Head of caudate nucleus (tissue), 42 donors: ENCODE data around the gene HES1.

Experiments
- DNase-seq, 42 donors: peaks; one replicate each; pipeline versions ENCODE4 v3.0.0 to v3.0.0-alpha.2; 2020 to 2021; ENCODE audit warnings: mixed read lengths in 7 of 42
- intact Hi-C: fragments of 100-400 bp; cut with DNase I; formaldehyde crosslinking; loops from one replicate; pipeline ENCODE4 v1.15.0; 2022

Gene HES1

DNA sequence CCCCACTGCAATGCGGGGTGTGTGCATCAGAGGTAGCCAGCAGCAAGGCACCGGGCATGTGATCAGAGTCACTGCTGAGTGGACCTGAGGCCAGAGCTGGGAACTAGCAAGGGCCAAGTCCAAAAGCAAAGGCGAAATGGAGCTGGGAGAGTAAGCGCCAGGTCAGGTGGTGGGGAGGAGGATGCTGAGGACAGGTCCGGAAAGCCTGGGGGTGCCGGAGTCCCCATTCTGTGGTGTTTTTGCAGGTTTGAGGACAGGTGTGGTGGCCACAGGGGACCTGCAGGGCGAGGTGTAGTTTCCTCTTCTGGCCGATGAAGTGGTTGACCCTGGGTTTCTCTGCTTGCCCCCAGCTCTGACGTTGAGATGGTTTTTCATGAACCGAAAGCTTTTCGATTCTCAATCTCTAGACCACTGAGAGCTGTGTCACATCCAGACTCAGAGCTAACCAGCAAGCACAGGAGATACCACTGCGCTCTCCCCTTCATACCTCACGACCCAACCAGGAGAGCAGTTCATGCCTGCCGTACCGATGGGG is 35.0 kb upstream of the HES1 start:
- no peak for DNase-seq
- intact Hi-C loops, result no loop called here

DNA sequence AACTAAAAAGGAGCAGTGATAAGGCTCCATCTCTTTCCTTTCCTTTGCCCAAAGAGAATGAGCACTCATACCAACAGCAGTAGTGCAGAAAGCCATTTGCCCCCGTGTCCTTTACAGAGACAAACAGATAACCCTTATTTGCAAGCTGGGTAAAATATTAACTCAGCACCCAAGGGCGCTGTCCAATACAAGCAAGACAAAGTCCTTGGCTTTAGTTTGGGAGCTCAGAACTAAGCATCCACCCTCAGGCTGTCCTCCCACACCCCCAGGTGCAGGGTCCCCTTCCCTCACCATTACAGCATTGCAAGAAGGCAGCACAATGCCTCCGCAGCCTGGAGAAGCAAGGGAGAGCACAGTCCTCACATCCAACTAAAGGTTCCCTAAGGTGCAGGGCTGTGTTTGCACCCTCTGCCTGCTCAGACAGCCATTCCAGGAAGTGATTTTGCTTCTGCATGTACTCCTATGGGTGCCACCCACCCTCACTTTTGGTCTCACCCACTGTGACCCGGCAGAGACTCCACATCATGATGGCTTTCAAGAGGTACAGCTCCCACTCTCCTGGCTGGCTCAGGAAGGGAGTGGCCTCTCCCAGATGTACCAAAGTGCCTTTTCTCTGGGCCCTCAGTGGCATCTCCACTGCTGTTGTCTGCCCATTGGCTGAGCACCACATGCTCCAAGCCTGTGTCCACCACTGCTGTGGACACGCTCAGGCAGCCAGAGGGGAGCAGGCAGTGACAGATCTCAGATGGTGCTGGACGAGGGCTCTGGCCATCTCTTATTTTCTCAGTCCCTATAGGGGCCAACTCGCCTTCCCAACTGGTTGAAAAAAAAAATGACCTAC is 34.1 kb upstream of the HES1 start:
- intact Hi-C loops, result no loop called here

DNA sequence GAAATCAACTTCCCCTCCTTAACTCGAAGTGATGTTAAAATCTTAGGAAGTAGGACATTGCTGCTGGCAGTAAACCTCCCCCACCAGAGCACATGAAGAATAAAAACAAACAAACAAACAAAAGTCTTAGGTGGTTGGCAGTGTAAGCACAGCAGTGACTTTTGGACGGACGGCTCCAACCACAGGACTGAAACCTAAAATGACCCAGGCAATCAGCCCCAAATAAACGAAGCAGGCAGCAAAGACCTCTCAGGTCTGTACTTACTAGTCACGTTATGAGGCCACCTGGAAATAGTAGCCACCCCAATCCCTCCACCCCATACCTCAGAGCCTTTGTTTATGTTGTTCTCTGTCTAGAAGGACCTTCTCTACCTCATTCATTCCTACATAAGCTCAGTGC is 33.5 kb upstream of the HES1 start:
- intact Hi-C loops, result no loop called here
- no peak for DNase-seq

More for the DNA sequence above, 34.1 kb upstream of the HES1 start:
- no peak for DNase-seq

DNA sequence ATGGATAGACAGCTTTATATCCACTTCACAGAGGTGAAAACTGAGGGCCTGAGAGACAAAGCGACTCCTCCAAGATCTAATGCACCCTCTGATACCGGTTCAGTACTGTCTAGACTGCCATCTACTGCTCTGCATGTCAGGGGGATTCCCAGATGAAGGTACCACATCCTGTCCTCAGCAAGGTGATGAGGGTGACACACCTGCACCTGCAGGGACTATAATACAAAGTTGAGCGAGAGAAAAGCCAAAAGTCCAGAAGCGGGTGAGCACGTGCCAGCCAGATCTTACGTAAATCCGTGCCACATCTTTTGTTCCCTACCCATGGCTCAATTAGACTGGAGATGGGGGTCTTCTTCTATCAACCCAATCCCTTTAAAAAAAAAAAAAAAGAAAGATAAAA is 32.4 kb upstream of the HES1 start:
- no peak for DNase-seq
- intact Hi-C loops, result no loop called here

DNA sequence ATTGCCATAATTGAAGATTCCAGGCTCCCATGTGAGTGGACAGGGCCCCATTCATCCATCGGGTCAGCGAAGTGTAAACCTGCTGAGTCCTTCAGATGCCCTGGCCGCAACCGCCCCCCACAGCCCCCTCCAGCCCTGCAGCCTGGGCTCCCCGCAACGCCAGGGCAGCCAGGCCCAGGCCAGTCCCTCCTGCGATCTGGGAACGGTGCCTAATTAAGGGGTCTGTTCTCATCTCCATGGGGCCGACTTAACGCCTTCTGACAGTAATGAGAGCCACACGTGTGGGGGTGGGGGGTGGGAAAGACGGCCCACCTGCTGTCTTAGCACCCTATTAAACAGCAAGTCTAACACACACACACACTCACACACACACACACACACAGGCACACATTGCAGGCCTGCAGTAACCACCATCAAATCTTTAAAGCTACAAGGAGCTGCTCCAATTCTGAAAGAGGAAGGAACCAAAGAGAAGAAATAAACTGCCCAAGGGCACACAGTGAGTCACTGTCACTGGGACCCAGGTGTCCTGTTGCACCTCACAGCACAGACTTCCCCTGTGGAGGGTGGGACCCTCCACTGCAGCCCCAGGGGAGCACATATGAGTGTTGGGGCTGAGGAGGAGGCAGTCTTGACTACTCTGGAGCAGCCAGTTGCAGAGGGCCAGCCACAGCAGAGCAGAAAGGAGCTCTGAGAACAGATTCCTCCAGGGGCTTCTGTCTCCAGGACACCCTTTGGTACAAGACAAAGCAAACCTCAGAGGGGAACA is 31.8 kb upstream of the HES1 start:
- intact Hi-C loops, result no loop called here

DNA sequence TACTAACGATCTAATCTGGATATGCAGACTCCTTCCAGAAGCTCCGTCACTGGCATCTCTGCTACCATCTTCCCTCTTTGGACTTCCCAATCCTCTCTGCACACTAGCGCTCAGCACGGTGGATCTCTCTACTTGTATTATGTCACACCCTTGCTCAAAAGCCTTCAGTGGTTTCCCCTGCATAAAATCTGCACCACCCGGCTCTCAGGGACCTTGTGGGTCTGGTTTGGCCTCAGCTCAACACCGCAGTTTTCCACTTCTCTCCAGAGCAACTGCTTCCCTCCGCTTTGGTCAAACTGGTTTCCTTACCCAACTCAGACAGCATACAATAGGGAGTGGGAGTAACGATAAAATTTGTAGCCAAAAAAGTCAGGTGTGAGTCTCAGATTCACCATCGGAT is 30.7 kb upstream of the HES1 start:
- no peak for DNase-seq
- intact Hi-C loops, result no loop called here

More for the DNA sequence above, 31.8 kb upstream of the HES1 start:
- DNase-seq, result no peak

DNA sequence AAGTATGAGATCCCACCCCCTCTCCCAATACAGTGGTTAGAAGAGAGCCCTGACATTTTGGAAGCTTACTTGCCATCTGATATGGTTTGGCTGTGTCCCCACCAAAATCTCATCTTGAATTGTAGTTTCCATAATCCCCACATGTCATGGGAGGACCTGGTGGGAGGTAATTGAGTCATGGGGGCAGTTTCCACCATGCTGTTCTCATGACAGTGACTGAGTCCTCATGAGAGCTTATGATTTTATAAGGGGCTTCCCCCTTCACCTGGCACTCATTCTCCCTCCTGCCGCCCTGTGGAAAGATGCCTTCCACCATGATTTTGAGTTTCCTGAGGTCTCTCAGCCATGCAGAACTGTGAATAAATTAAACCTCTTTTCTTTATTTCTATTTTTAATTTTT is 28.8 kb upstream of the HES1 start:
- intact Hi-C loops, result no loop called here
- DNase-seq, result no peak

DNA sequence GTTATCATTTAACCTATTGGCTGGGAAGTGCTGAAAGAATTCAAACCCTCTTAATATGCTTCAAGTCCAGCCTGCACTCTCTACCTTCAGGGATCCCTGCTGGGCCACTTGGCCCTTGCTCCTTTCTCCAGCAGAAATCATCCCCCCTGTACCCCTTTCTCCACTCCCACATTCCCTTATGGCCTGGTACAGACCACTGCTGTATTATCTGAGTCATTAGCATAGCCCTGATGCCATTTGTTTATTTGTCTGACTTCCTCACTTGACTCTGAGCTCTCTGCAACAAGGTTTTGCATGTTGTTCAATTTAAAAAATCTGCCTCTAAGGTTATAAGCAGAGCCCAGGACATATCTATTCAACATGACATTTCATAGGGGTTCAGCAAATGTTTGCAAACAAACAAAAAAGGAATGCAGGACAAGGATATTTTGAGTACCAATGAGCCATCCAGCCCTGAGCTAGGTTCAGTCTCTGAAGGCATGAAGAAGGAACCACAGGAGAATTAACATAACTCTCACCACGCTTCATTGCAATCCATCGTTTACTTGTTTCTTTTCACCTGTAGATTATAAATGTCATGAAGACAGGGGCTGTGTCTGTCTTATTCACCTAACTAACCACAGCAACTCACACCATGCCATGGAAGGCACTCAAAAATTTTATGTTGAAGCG is 26.6 kb upstream of the HES1 start:
- intact Hi-C loops, result no loop called here
- DNase-seq, result no peak

DNA sequence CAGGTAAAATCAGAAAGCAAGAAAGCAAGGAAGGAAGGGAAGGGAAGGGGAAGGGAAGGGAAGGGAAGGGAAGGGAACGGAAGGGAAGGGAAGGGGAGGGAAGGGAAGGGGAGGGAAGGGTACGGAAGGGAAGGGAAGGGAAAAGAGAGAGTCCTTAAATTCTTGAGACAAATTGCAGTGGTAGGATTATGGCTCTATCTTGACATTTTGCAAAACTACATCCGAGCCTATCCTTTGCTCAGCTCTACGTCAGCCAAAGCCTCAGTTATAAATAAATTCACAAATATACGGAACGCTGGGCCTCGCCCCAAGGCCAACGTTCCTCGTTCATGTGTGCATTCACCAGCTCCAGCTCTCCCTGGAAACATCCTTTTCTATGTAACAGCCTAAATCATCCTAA is 25.5 kb upstream of the HES1 start:
- intact Hi-C loops, result no loop called here
- no peak for DNase-seq

DNA sequence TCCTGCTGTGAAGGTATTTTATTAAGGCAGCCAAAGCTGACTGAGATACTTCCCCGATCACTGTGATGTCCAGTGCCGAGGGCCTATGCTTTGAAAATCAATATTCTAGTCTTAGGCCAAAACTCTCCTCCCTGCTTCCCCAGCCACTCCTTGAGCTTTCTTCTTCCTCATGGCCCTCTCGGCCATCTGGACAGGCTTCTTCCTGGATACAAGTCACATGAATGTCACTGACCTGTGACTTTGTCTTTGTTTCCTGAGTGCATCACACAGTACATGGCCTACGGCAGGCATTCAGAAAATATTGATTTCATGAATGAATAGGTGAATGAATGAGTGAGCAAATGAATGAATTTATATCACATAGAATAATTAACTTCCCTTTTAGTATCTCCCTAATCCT is 24.6 kb upstream of the HES1 start:
- intact Hi-C loops, result no loop called here
- DNase-seq, result no peak

DNA sequence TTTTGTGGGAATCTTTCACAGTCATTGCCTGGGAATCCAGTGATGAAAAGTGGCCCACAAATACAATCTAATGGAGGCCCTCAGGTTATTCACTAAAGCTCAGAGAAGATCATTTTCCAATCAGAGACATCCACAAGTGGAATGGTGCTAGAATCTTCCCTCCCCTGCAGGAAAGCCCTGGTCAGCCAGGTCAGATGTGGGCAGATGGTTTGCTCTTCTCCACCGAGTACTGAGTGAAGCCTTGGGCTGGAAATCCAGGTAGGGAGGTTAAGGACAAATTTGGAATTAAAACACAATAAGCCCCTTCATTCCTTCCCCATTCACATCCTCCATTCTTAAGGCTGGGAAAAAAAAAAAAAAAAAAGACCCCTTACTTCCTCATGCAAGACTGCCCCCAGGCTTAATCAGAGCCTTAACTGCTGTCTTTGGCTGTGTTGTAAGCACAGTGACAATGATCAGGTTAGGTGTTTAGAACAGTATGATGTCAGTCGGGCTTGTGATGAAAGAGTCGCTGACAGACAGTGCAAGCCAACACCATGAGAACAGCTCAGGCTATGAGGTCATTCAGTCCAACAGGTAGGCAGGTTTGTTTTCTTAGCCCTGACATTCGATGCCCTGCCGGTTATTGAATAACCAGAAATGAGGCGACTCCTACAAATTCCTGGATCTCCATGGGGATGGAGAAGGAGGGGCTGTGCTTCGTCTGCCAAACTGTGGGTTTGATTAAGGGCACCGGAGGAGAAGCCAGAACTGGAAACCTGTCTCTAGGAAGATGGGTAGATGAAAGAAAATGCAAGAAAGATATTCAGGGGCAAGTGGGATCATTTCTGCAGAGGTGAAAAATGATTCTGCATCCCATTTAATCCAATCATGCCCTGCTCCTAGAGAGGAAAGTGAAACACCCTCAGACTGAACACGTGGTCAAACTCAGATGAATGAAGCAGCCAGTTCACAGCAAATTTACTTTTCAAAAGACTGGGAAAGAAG is 23.5 kb upstream of the HES1 start:
- no peak for DNase-seq
- intact Hi-C loops, result no loop called here

DNA sequence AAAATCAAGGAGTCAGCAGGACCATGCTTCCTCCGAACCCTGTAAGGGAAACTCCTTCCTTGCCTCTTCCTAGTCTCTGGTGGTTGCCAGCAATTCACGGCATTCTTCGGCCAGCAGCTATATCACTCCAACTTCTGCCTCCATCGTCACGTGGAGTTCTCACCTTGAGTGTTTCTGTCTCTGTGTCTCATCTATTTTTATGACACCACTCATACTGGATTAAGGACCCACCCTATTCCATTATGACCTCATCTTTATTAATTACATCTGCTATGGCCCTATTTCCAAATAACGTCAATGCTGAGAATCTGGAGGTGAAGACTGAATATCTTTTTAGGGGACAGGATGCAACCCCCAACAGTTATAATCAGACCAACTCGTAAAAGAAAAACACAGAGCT is 21.8 kb upstream of the HES1 start:
- intact Hi-C loops, result no loop called here
- no peak for DNase-seq

DNA sequence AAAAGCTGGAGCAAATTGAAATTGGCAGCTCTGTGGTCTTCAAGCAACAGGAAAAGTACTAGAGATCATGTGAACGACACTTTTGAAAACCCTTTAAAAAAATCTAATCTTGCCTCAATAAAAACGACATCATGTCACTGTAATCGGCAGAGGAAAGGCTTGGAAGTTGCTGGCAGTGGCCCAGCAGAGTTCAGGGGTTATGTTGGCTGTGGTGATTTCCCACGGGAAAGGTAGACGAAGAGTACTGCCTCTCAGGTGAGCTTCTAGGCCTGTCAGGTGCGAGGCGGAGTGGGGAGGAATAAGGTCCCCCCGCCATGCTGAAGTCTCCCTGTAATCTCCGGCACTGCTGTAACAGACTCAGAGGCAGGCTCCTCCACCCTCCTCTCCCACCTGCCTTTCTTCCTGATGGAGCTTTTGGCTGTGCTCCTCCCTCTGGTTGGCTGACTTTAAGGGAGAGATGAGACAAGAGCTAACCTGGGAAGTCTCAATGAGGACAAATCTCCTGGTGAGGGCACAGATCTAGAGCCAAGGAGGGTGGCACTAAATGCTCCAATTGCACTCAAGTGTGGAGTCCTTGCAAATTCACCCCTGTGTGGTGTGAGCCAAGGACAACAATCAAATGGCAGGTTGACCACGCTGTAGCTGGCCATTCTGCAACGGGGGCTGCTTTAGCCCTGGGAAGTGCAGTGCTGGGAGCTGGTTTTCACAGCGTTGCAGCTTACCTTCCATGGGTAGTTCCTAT is 18.7 kb upstream of the HES1 start:
- no peak for DNase-seq
- intact Hi-C loops, result no loop called here

DNA sequence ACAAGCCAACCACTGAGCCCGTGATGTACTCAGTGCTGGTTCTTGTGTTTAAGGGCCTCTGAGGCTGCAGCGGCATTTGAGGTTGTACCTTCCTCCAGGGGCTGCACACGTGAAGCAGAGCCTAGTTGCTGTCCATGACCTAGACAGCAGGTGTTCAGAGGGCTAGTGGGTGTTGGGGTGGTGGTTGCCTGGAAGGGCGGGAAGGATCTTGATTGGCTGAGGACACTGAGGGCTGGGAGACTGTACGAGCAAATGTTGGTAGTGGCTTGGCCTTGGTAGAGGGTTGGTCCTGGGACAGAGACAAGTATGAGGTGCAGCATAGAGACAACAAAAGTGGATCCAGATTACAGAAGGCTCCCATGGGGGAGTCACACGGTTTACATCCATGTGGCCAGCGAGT is 17.0 kb upstream of the HES1 start:
- intact Hi-C loops, result no loop called here
- DNase-seq, result no peak

DNA sequence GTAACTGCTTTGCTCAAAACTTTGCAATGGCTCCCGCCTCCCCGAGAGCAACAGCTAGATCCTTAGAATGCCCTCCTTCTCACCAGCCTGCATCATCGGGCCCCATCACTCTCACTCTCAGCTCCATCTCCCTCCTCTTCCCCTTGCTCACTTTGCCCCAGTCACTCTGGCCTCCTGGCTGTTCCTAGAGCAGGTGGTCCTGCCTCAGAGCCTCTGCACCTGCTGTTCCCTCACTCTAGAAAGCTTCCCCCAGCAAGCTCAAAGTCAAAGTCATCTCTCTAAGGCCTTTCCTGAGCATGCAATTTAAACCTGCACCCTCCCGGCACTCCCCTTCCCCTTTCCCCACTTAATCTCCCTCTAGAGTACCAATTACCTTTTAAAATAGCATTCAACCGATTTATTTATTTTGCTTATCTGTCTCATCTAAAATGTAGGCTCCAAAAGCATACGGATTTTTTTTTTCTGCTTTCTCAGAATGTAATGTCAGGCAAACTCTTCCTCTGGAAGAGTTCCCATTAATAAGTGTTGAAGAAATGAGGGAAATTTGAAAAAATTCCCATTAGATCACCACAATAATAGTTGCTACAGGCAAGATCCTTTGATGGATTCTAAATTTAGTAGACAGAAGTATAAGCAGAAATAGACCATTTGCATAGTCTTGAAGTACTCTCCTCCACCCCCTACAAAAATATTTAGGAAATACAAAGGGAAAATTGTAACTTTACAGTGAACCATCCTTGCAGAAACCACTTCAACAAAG is 15.9 kb upstream of the HES1 start:
- DNase-seq, result no peak
- intact Hi-C loops, result no loop called here

DNA sequence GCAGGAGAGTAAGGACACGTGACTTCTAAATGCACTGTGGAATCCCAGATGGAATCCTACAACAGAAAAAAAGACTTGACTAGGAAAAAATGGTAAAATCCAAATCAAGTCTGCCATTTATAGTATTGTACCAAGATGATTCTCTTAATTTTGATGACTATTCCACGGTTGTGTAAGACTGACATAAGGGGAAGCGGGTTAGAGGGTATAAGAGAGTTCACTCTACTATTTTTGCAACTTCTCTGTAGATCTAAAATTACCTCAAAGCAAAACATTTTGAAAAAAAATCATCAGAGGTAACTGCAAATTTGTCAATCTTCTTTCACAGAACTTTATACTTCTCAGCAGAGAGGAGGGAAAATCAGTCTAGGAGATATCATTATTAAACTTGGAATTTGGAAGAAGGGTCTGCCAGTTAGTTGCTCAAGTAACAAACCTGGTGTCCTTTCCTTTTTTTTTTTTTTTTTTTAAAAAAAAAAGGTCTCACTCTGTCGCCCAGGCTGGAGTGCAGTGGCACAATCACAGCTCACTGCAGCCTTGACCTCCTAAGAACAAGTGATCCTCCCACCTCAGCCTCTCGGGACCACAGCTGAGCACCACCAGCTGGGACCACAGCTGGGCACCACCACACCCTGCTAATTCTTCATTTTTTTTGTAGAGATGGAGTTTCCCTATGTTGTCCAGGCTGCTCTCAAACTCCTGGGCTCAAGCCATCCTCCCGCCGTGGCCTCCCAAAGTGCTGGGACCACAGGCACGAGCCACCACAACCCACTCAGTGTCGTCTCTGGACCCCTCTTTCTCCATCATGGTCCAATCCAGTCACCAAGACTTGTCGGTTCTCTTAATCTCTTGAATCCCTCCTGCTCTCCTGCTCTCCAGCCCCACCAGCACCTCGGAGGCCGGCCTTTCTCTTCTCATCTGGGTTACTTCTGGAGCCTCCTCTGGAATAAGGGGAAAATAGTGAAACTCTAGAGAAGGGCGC is 14.9 kb upstream of the HES1 start:
- DNase-seq, result no peak
- intact Hi-C loops, result no loop called here
